RWPE2 (cell line): Measurements from ENCODE around the gene RTN4.

ENCODE experiments used
- ATAC-seq: fragments of 200-7000 bp; cut with Tn5 transposase; 3 replicates; pipeline ENCODE4 v1.9.1; 2021; ENCODE audit warnings: low read depth
- DNase-seq: peaks from one replicate; pipeline ENCODE4 v3.0.0-alpha.2; 2020; ENCODE audit warnings: low spot score
- H3K27ac ChIP-seq: fragments of 450-650 bp; 2 replicates; pipeline ENCODE4 v1.5.1; 2017; ENCODE audit warnings: mild to moderate bottlenecking; ENCODE audit not compliant: poor library complexity, severe bottlenecking
- H3K27me3 ChIP-seq: fragments of 250-450 bp; sonication (Bioruptor Pico); 2 replicates; pipeline ENCODE4 v1.5.1; 2021; ENCODE audit warnings: mild to moderate bottlenecking, moderate library complexity; ENCODE audit not compliant: insufficient read depth, poor library complexity, severe bottlenecking
- H3K36me3 ChIP-seq: fragments of 250-450 bp; sonication (Bioruptor Pico); 2 replicates; pipeline ENCODE4 v1.5.1; 2020; ENCODE audit warnings: low read depth, mild to moderate bottlenecking, moderate library complexity
- H3K4me1 ChIP-seq: fragments of 250-450 bp; sonication (Bioruptor Pico); 2 replicates; pipeline ENCODE4 v1.5.1; 2021; ENCODE audit warnings: mild to moderate bottlenecking, moderate library complexity; ENCODE audit not compliant: insufficient read depth, poor library complexity, severe bottlenecking
- H3K4me3 ChIP-seq: fragments of 250-450 bp; sonication (Bioruptor Pico); 2 replicates; pipeline ENCODE4 v1.5.1; 2021; ENCODE audit warnings: mild to moderate bottlenecking, moderate library complexity; ENCODE audit not compliant: severe bottlenecking
- H3K9me3 ChIP-seq: fragments of 250-450 bp; sonication (Bioruptor Pico); 2 replicates; pipeline ENCODE4 v1.5.1; 2021; ENCODE audit warnings: mild to moderate bottlenecking, moderate library complexity; ENCODE audit not compliant: severe bottlenecking
- CTCF ChIP-seq: fragments of 450-650 bp; IDR thresholded peaks from one replicate; pipeline ENCODE4 v1.5.1; 2017; ENCODE audit warnings: mild to moderate bottlenecking, moderate library complexity; ENCODE audit not compliant: poor library complexity, severe bottlenecking

RTN4 gene

GRCh38 chr2:54927751-54928615, 122.3 kb downstream of the RTN4 start:
- no peaks in the 10 kb centered on the region for H3K36me3 ChIP-seq
- no peaks in the 10 kb centered on the region for H3K9me3 ChIP-seq
- H3K27me3 ChIP-seq, result no peaks in the 10 kb centered on the region
- TF ChIP-seq CTCF, result no peak
- peaks cover 5% of the 10 kb centered on the region for H3K4me1 ChIP-seq
- no peak overlapping the region for H3K27ac ChIP-seq
- no peak for DNase-seq
- no peak overlapping the region for H3K4me3 ChIP-seq
- ATAC-seq, result no peak

- no peak for TF ChIP-seq CTCF
- Histone ChIP-seq H3K27me3 (no peaks in the 10 kb centered on the region), H3K4me3 (no peak overlapping the region), H3K4me1 (peaks cover 5% of the 10 kb centered on the region), H3K36me3 (no peaks in the 10 kb centered on the region), H3K9me3 (no peaks in the 10 kb centered on the region), H3K27ac (no peak overlapping the region)
- DNase-seq (no peak), ATAC-seq (no peak)
Measured at GRCh38 chr2:54927085-54927750, 123.0 kb downstream of the RTN4 start.

GRCh38 chr2:54925022-54925421, 125.2 kb downstream of the RTN4 start:
- no peak for TF ChIP-seq CTCF
- no peaks in the 10 kb centered on the region for H3K36me3 ChIP-seq
- H3K27ac ChIP-seq, result no peak overlapping the region
- peaks cover 2% of the 10 kb centered on the region for H3K9me3 ChIP-seq
- ATAC-seq (no peak), DNase-seq (no peak)
- no peak overlapping the region for H3K4me3 ChIP-seq
- peaks cover 5% of the 10 kb centered on the region for H3K4me1 ChIP-seq
- no peaks in the 10 kb centered on the region for H3K27me3 ChIP-seq

- ATAC-seq (no peak), DNase-seq (no peak)
- Histone ChIP-seq H3K36me3 (no peaks in the 10 kb centered on the region), H3K4me1 (peaks cover 3% of the 10 kb centered on the region), H3K4me3 (no peak overlapping the region), H3K27ac (no peak overlapping the region), H3K27me3 (no peaks in the 10 kb centered on the region), H3K9me3 (peaks cover 2% of the 10 kb centered on the region)
- no peak for TF ChIP-seq CTCF
Measured at GRCh38 chr2:54924121-54924520, 126.1 kb downstream of the RTN4 start.
